ENCODE data around the gene DDX10. TPM values are rescaled to one million over a fixed set of nuclear protein-coding genes. Genes with fewer than 3 reads are reported as not detected.

Gene DDX10
- total and polyA plus RNA-seq, 2 of the 8 experiments (the other 6 are each of a cell fraction or from before 2014, with no cell fraction given) = 49.2 to 52.2 TPM

- H4K8ac ChIP-seq (ENCODE audit: extremely low read depth, insufficient read depth, low read length) = no peak overlapping the region
- no peaks in the 10 kb centered on the region for H3K79me1 ChIP-seq (ENCODE audit: low read depth, low read length)
- H4K20me1 ChIP-seq (replicated peaks in 1 of 2; ENCODE audit: control insufficient read depth in 1 of 2, insufficient read depth in 2 of 2, low read length in 2 of 2) = no peaks in the 10 kb centered on the region
- no peak overlapping the region for H3K9ac ChIP-seq (replicated peaks in 1 of 4; ENCODE audit: extremely low read depth in 1 of 4, low read depth in 3 of 4, low read length in 3 of 4)
- ChIA-PET CTCF (ENCODE audit: partially characterized antibody) (interaction anchor here (0.7 kb wide), 1 partner anchor 93 kb away, joined by 4 read pairs; no protein-coding TSS in a partner anchor), POLR2A (ENCODE audit: partially characterized antibody) (no interaction called here)
- no peak overlapping the region for H2BK15ac ChIP-seq (ENCODE audit: low read length)
- H2BK120ac ChIP-seq (replicated peaks; ENCODE audit: low read depth, low read length) = no peak overlapping the region
- H3K79me2 ChIP-seq (ENCODE audit: control insufficient read depth in 1 of 2, insufficient read depth in 2 of 2, low read length in 2 of 2) = no peaks in the 10 kb centered on the region
- DNase-seq (ENCODE audit: low read depth in 1 of 2, low spot score in 2 of 2) = no peak
- H3K27me3 ChIP-seq (replicated peaks in 1 of 4; ENCODE audit: control insufficient read depth in 3 of 4, extremely low read depth in 1 of 4, insufficient read depth in 3 of 4, low read length in 3 of 4) = no peaks in the 10 kb centered on the region
- H3K23me2 ChIP-seq (ENCODE audit: low read depth, low read length) = no peaks in the 10 kb centered on the region
- peaks cover 0 to 12% (median 7%) of the 10 kb centered on the region in 4 experiments; a peak in 4 of 7 replicates for H3K4me1 ChIP-seq (replicated peaks in 1 of 4; ENCODE audit: control insufficient read depth in 3 of 4, insufficient read depth in 4 of 4, low read length in 3 of 4)
- H3K18ac ChIP-seq (ENCODE audit: extremely low read depth, low read length) = no peak overlapping the region
- H3K4ac ChIP-seq (replicated peaks; ENCODE audit: insufficient read length, low read depth, low read length) = no peak overlapping the region
- no peak overlapping the region for H3K4me3 ChIP-seq (ENCODE audit: extremely low read depth in 1 of 4, insufficient read depth in 2 of 4, low read depth in 3 of 4, low read length in 4 of 4)
- no peak overlapping the region for H4K91ac ChIP-seq (replicated peaks; ENCODE audit: insufficient read length, low read length)
- H2AFZ ChIP-seq (ENCODE audit: low read length) = no peak overlapping the region
- H2AK5ac ChIP-seq (ENCODE audit: low read depth, low read length) = no peak overlapping the region
- H2BK5ac ChIP-seq (ENCODE audit: low read depth, low read length) = no peak overlapping the region
- H3K14ac ChIP-seq (ENCODE audit: insufficient read length) = no peak overlapping the region
- 83% methylated on average over 4 of the region's 4 CpGs; no CpG with 5 or more reads in 1 of the 2 experiments for WGBS, 2 experiments (ENCODE audit: extremely low coverage in 1 of 2, insufficient coverage in 1 of 2, insufficient read length in 1 of 2, insufficient replicate concordance in 2 of 2, low coverage in 1 of 2, low lambda C conversion rate in 2 of 2, missing lambda C conversion rate in 1 of 2)
- H3K56ac ChIP-seq (replicated peaks; ENCODE audit: insufficient read length, low read depth, low read length) = no peak overlapping the region
- FAIRE-seq = no peak
- no peak overlapping the region for H2BK12ac ChIP-seq (ENCODE audit: low read depth, low read length)
- H4K5ac ChIP-seq (ENCODE audit: insufficient read length, low read depth, low read length) = no peak overlapping the region
- H3K23ac ChIP-seq (ENCODE audit: insufficient read length) = no peak overlapping the region
- H3K27ac ChIP-seq (ENCODE audit: low read depth, low read length) = no peak overlapping the region
- H2BK20ac ChIP-seq (ENCODE audit: low read length) = no peak overlapping the region
- no peak overlapping the region for H3K4me2 ChIP-seq (ENCODE audit: insufficient read depth in 1 of 2, low read depth in 2 of 2, low read length in 2 of 2)
- H3K9me3 ChIP-seq (ENCODE audit: insufficient read depth in 2 of 2, low read depth in 1 of 2, low read length in 1 of 2) = no peaks in the 10 kb centered on the region
- H3K36me3 ChIP-seq (ENCODE audit: control insufficient read depth in 2 of 4, insufficient read depth in 4 of 4, low read length in 3 of 4) = no peaks in the 10 kb centered on the region
- TF ChIP-seq SIX5 (IDR thresholded peaks at IDR 0.05; ENCODE audit: low read depth, low read length) (no peak), CBX5 (IDR thresholded peaks at IDR 0.05; ENCODE audit: low read depth, low read length) (no peak), JUN (IDR thresholded peaks at IDR 0.05; ENCODE audit: low read depth, low read length) (no peak), HDAC6 (IDR thresholded peaks at IDR 0.05; ENCODE audit: low read depth, low read length) (no peak), ATF3 (IDR thresholded peaks at IDR 0.05; ENCODE audit: insufficient read depth, low read depth, low read length) (no peak), BCL11A (IDR thresholded peaks at IDR 0.05; ENCODE audit: low read depth in 2 of 2, low read length in 2 of 2) (no peak), SP4 (IDR thresholded peaks at IDR 0.05; ENCODE audit: low read length) (no peak), CHD1 (IDR thresholded peaks at IDR 0.05; ENCODE audit: low read depth, low read length) (no peak), PHF8 (conservative IDR thresholded peaks at IDR 0.05; ENCODE audit: low read depth, low read length) (no peak), KDM4A (IDR thresholded peaks at IDR 0.05; ENCODE audit: low read depth, low read length, severe bottlenecking) (no peak), TAF7 (optimal IDR thresholded peaks at IDR 0.05; ENCODE audit: borderline replicate concordance, low read depth, low read length) (no peak), SIN3A (conservative IDR thresholded peaks at IDR 0.05 in 1 of 2, IDR thresholded peaks at IDR 0.05 in 1 of 2; ENCODE audit: low read depth in 1 of 2, low read length in 2 of 2) (no peak), POLR2AphosphoS5 (IDR thresholded peaks at IDR 0.05; ENCODE audit: low read depth, low read length) (no peak)
These were observed 294.4 kb downstream of the DDX10 start for GRCh38 chr11:108959105-108959761.

Data from H1 (cell line).